ENCODE data around the gene LTF. TPM values are rescaled to one million over a fixed set of nuclear protein-coding genes. Genes with fewer than 3 reads are reported as not detected.
A peak's percentile ranks its signal among the peaks of the same experiment; 100 is the strongest.

LTF gene
- total and polyA plus RNA-seq, 4 donors, result 0.47 to 62.3 (median 0.96) TPM

DNA sequence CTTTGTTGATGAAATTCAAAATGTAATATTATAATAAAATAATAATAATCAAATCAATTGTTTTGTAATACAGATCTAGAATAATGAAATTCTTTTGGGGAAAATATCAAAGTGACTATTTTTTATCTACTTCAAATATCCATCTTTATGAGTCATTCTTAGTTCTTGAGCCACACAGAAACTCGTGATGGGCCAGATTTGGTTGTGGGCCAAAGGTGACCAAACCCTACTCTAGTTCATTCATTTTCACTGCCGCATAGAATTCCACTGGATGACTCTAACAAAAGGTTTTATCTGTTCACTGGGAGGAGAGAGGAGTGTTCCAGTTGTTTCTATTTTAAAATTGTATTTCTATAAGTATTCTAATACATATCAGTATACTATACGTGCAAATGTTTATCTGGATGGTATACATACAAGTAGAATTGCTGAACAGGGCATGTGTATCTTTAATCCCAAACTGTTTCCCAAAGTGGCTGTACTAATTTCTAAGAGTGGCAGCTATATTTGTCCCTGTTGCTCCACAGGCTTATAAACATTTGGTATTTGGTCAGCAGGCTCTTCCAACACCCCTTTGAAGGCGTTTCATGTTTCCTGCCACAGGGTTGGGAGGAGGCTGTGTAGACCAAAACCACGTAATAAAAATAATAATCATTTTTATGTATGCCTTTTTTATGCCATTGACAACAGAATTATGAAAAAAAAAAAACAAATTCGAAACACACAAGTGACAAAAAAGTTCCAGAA is 25.8 kb upstream of the LTF start:
- Histone ChIP-seq H3K4me1 (ENCODE audit: control insufficient read depth, insufficient read depth, low read length) (peaks cover 7% of the 10 kb centered on the region), H3K9me3 (ENCODE audit: control insufficient read depth, insufficient read depth, low read length) (no peaks in the 10 kb centered on the region), H3K4me3 (ENCODE audit: low read depth, low read length) (no peak overlapping the region), H3K36me3 (ENCODE audit: control insufficient read depth, insufficient read depth, low read length) (no peaks in the 10 kb centered on the region), H3K27ac (ENCODE audit: low read depth, low read length) (no peak overlapping the region), H3K27me3 (ENCODE audit: control insufficient read depth, insufficient read depth, low read length) (peaks cover 7% of the 10 kb centered on the region)
- no peak for DNase-seq (ENCODE audit: low read depth in 4 of 6, low spot score in 6 of 6)
- 75% methylated on average over 1 of the region's 6 CpGs for WGBS (ENCODE audit: insufficient coverage)

DNA sequence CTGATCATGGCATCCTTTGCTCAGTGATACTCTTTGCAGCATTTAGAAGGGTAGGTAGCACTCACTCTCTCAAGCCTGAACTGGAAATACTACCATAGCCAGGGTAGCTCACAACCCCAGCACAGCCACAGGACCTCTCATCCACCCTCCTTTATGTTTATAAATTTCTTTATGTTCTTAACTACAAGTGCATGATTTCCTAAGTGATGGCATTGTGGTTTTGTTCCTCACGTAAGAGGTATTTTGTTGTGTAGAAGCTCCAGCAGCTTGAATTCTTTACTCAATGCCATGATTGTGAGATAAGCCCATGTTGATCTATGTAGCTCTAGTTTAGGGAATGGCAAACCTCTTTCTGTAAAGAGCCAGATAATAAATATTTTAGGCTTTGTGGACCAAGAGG is 25.2 kb upstream of the LTF start:
- H3K4me3 ChIP-seq (ENCODE audit: low read depth, low read length), result no peak overlapping the region
- peaks cover 7% of the 10 kb centered on the region for H3K4me1 ChIP-seq (ENCODE audit: control insufficient read depth, insufficient read depth, low read length)
- H3K27me3 ChIP-seq (ENCODE audit: control insufficient read depth, insufficient read depth, low read length), result peaks cover 7% of the 10 kb centered on the region
- H3K36me3 ChIP-seq (ENCODE audit: control insufficient read depth, insufficient read depth, low read length), result no peaks in the 10 kb centered on the region
- WGBS (ENCODE audit: insufficient coverage), result no CpG with 5 or more reads among the region's 1 CpG
- DNase-seq (ENCODE audit: low read depth in 4 of 6, low spot score in 6 of 6), result no peak
- H3K9me3 ChIP-seq (ENCODE audit: control insufficient read depth, insufficient read depth, low read length), result no peaks in the 10 kb centered on the region
- no peak overlapping the region for H3K27ac ChIP-seq (ENCODE audit: low read depth, low read length)

DNA sequence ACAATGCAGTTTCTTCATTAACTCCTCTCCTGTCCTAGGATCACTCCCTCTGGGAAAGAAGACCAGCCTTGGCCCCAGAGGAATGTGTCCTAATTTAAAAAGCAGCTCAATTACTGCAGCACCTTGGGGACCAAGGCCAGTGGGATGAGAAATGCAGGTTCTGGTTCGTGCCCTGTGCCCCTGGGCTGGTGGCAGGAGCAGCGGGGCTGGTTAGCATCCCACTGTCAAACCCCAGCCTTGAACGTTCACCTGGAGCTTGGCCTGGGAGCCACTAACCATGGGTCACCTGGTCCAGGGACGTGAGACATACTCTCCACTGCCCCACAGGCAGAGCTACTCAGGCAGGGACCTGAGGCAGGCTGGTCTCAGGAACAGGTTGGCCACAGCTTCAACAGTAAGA is 24.7 kb upstream of the LTF start:
- Histone ChIP-seq H3K9me3 (ENCODE audit: control insufficient read depth, insufficient read depth, low read length) (no peaks in the 10 kb centered on the region), H3K36me3 (ENCODE audit: control insufficient read depth, insufficient read depth, low read length) (no peaks in the 10 kb centered on the region), H3K27ac (ENCODE audit: low read depth, low read length) (no peak overlapping the region), H3K4me3 (ENCODE audit: low read depth, low read length) (no peak overlapping the region), H3K27me3 (ENCODE audit: control insufficient read depth, insufficient read depth, low read length) (peaks cover 7% of the 10 kb centered on the region), H3K4me1 (ENCODE audit: control insufficient read depth, insufficient read depth, low read length) (peaks cover 7% of the 10 kb centered on the region)
- 98% methylated on average over 4 of the region's 4 CpGs for WGBS (ENCODE audit: insufficient coverage)
- DNase-seq (ENCODE audit: low read depth in 4 of 6, low spot score in 6 of 6), result no peak

DNA sequence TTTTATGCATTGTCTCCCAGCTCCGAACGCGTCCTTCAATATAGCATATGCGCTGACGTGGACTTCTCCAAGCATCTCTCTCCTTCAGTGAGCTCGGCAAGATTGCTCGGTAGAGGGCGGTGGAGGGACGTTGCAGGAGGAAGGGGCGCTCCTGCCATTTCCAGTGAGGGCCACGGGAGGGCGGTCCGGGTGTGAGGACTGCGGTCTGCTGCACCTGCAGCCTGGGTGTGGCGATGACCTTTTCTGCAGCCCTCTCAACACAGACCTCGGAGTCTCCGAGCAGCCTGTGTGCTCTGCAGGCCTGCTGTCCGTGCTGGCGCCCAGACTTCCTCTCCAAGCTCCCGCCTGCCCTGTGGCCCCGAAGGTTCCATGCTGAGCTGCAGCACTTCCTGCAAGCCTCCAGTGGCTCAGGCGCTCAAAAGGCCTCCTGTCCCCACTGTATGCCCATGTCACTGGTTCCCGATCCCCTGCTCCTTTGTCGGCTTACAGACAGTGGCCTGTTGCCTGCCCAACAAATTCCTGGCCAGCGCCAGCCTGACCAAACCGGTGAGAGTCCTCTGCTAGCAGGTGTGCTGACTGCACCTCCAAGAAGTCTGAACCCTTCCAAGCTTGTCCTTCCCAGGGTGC is 24.1 kb upstream of the LTF start:
- H3K36me3 ChIP-seq (ENCODE audit: control insufficient read depth, insufficient read depth, low read length), result no peaks in the 10 kb centered on the region
- peaks cover 7% of the 10 kb centered on the region for H3K4me1 ChIP-seq (ENCODE audit: control insufficient read depth, insufficient read depth, low read length)
- peaks cover 7% of the 10 kb centered on the region for H3K27me3 ChIP-seq (ENCODE audit: control insufficient read depth, insufficient read depth, low read length)
- peak; percentile 62 to 97 (median 79) for DNase-seq (ENCODE audit: low read depth in 4 of 6, low spot score in 6 of 6)
- no peaks in the 10 kb centered on the region for H3K9me3 ChIP-seq (ENCODE audit: control insufficient read depth, insufficient read depth, low read length)
- H3K27ac ChIP-seq (ENCODE audit: low read depth, low read length), result no peak overlapping the region
- 11% methylated on average over 25 of the region's 26 CpGs for WGBS (ENCODE audit: insufficient coverage)
- H3K4me3 ChIP-seq (ENCODE audit: low read depth, low read length), result peak overlapping the region; percentile 16

DNA sequence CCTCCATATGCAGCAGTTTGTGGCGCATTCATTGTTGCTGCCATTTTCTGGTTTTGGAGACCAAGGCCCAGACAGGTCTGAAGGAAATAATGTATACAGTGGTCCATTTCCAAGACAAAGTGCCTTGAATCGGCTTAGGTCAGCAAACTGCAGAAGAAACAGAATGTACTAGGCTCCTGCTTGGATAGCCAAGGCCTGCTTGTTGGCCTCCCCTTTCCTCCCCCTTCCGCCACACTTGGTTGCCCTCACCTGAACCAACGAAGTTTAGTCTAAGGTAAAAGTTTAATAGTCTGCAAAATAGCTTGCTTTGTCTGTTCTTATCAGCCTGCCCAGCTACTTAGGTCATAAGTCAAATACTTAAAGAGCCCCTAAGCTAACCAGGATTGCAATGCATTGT is 21.1 kb upstream of the LTF start:
- peaks cover 7% of the 10 kb centered on the region for H3K27me3 ChIP-seq (ENCODE audit: control insufficient read depth, insufficient read depth, low read length)
- 88% methylated on average over 1 of the region's 4 CpGs for WGBS (ENCODE audit: insufficient coverage)
- DNase-seq (ENCODE audit: low read depth in 4 of 6, low spot score in 6 of 6), result no peak
- no peak overlapping the region for H3K27ac ChIP-seq (ENCODE audit: low read depth, low read length)
- peaks cover 7% of the 10 kb centered on the region for H3K4me1 ChIP-seq (ENCODE audit: control insufficient read depth, insufficient read depth, low read length)
- H3K36me3 ChIP-seq (ENCODE audit: control insufficient read depth, insufficient read depth, low read length), result no peaks in the 10 kb centered on the region
- H3K4me3 ChIP-seq (ENCODE audit: low read depth, low read length), result no peak overlapping the region
- no peaks in the 10 kb centered on the region for H3K9me3 ChIP-seq (ENCODE audit: control insufficient read depth, insufficient read depth, low read length)

DNA sequence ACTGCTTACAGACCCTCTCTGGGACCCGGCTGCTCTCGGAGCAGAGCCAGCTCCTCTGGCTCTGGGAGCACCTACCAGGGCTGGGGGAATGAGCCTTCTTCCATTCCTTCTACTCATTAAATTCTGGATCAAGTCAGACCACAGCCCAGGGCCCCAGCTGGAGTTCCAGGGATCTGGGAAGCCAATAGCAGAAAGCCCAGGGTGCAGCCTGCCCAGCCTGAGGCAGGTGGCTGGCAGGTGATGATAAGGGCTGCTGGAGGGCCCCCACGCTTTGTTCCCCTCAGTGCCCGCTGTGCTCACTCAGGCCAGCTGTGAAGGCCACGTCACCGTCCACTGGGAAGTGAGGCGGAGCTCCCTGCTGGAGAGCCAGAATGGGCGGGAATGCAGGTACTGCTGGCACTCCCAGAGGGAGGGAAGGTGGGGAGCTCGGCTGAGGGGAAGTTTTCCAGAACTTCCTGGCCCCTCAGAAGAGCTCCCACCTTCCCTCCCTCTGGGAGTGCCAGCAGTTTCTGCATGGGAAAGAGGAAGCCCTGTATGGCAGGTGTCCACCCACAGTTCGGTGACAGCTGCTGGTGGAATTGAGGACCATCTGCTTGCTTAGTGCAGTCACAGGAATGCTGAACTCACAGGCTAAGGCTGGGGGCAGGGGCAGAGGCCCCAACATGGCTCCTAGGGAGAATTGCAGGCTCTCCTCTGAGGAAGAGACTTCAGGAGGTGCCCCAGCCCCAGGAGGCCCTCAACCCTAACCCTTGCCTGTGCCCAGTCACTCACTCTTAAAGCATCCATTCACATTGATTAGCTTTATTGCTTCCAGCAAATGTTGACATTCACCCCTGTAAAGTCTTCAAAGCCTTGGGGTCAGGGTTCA is 20.4 kb upstream of the LTF start:
- Histone ChIP-seq H3K27me3 (ENCODE audit: control insufficient read depth, insufficient read depth, low read length) (peaks cover 7% of the 10 kb centered on the region), H3K4me3 (ENCODE audit: low read depth, low read length) (no peak overlapping the region), H3K36me3 (ENCODE audit: control insufficient read depth, insufficient read depth, low read length) (no peaks in the 10 kb centered on the region), H3K27ac (ENCODE audit: low read depth, low read length) (no peak overlapping the region), H3K9me3 (ENCODE audit: control insufficient read depth, insufficient read depth, low read length) (no peaks in the 10 kb centered on the region), H3K4me1 (ENCODE audit: control insufficient read depth, insufficient read depth, low read length) (peaks cover 7% of the 10 kb centered on the region)
- WGBS (ENCODE audit: insufficient coverage), result 56% methylated on average over 9 of the region's 10 CpGs
- DNase-seq (ENCODE audit: low read depth in 4 of 6, low spot score in 6 of 6), result no peak

DNA sequence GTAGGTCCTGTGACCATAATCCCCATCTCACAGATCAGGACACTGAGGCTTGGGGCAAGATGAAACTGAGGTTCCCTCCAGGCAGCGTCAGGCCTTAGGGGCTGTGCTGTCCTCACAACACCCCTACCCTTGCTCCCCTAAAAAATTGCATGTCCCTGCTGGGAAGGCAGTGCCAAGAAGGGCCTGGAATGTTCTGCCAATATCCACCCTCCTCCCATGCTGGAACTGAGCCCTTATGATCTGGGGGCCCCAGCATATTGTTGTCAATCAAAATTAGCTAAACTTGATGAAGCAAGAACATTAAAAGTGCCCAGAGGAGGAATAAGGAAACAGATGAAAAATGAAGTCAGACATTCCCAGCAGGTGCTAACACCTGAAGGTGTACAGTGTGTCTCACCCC is 19.7 kb upstream of the LTF start:
- 92% methylated on average over 1 of the region's 1 CpG for WGBS (ENCODE audit: insufficient coverage)
- no peak for DNase-seq (ENCODE audit: low read depth in 4 of 6, low spot score in 6 of 6)
- no peak overlapping the region for H3K4me3 ChIP-seq (ENCODE audit: low read depth, low read length)
- H3K4me1 ChIP-seq (ENCODE audit: control insufficient read depth, insufficient read depth, low read length), result peaks cover 7% of the 10 kb centered on the region
- H3K27me3 ChIP-seq (ENCODE audit: control insufficient read depth, insufficient read depth, low read length), result peaks cover 5% of the 10 kb centered on the region
- H3K36me3 ChIP-seq (ENCODE audit: control insufficient read depth, insufficient read depth, low read length), result no peaks in the 10 kb centered on the region
- H3K27ac ChIP-seq (ENCODE audit: low read depth, low read length), result no peak overlapping the region
- H3K9me3 ChIP-seq (ENCODE audit: control insufficient read depth, insufficient read depth, low read length), result no peaks in the 10 kb centered on the region

DNA sequence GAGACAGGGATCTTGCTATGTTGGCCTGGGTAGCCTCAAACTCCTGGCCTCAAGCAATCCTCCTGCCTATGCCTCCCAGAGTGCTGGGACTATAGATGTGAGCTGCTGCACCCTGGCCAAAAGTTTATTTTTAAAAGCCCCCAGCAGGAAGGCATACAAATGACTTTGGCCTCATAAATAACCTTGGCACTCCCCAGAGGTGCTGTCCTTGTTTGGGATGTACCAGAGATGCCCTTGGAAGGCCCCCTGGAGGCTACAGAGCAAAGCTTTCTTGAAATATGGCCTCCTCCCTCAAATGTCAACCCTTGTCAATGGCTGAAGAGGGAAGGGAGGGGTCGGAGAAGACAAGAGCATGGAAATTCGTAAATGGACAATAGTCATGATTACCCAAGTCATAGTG is 19.1 kb upstream of the LTF start:
- Histone ChIP-seq H3K27me3 (ENCODE audit: control insufficient read depth, insufficient read depth, low read length) (no peaks in the 10 kb centered on the region), H3K27ac (ENCODE audit: low read depth, low read length) (no peak overlapping the region), H3K4me3 (ENCODE audit: low read depth, low read length) (no peak overlapping the region), H3K9me3 (ENCODE audit: control insufficient read depth, insufficient read depth, low read length) (no peaks in the 10 kb centered on the region), H3K36me3 (ENCODE audit: control insufficient read depth, insufficient read depth, low read length) (no peaks in the 10 kb centered on the region), H3K4me1 (ENCODE audit: control insufficient read depth, insufficient read depth, low read length) (peaks cover 4% of the 10 kb centered on the region)
- no peak for DNase-seq (ENCODE audit: low read depth in 4 of 6, low spot score in 6 of 6)
- WGBS (ENCODE audit: insufficient coverage), result 61% methylated on average over 2 of the region's 2 CpGs

DNA sequence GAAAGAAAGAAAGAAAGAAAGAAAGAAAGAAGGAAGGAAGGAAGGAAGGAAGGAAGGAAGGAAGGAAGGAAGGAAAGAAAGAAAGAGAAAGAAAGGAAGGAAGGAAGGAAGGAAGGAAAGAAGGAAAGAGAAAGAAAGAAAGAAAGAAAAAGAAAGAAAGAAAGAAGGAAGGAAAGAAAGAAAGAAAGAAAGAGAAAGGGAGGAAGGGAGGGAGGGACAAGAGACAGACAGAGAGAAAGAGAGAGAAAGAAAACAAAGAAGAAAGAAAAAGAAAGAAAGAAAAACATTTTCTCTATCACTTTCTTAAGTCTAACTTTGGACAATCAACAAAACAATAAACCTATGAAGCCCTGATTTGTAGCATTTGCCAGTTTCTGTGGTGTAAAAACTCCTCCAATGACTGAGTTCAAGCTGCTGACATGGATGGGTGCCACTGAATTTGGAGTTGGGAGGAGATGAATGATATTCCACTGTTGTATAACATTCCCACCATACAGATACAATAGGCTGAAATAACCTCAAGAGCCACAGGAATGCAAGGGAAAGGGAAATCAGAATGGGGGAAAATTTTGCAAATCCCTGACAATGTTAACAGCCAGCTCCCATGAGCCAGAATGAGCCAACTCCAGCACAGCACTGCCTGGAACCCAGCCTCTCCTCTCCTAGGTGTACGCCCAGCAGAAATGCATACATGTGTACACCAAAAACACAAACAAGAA is 18.1 kb upstream of the LTF start:
- no CpG with 5 or more reads among the region's 1 CpG for WGBS (ENCODE audit: insufficient coverage)
- no peak for DNase-seq (ENCODE audit: low read depth in 4 of 6, low spot score in 6 of 6)

More for the DNA sequence above, 18.1 kb upstream of the LTF start:
- H3K9me3 ChIP-seq (ENCODE audit: control insufficient read depth, insufficient read depth, low read length), result no peaks in the 10 kb centered on the region
- H3K27me3 ChIP-seq (ENCODE audit: control insufficient read depth, insufficient read depth, low read length), result no peaks in the 10 kb centered on the region
- no peaks in the 10 kb centered on the region for H3K4me1 ChIP-seq (ENCODE audit: control insufficient read depth, insufficient read depth, low read length)
- no peak overlapping the region for H3K4me3 ChIP-seq (ENCODE audit: low read depth, low read length)
- no peak overlapping the region for H3K27ac ChIP-seq (ENCODE audit: low read depth, low read length)
- H3K36me3 ChIP-seq (ENCODE audit: control insufficient read depth, insufficient read depth, low read length), result no peaks in the 10 kb centered on the region
